ENCODE results near the gene DKC1.

DNA sequence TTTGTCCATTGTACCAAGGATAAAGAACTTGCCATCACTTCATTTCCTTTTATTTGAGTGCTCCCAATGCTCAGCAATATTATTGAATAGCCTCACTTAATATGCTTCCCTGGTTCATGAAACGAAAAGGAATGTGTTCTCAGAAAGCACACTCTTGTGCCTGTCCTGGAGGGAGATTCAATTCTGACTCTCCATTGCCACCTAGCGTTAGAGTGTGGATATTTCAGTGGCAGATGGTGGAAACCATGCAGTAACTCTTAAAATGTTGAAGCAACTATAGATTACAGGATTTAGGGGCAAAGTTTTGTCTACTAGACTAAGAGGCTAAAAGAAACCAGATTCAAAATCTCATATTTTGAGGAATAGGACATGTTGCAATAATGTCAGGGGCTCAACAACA lies 47.7 kb upstream of the DKC1 start:
- TF ChIP-seq YY1 (tag by site-specific recombination; IDR thresholded peaks at IDR 0.05) (no peak), ZNF692 (tag by site-specific recombination; IDR thresholded peaks at IDR 0.05) (no peak), HOXD13 (CRISPR knock-in tag; IDR thresholded peaks at IDR 0.05; ENCODE audit: borderline replicate concordance) (no peak), CTCF (tag by site-specific recombination; IDR thresholded peaks at IDR 0.05) (peak; percentile 46; the same call in 1 of the 2 replicates)
